Activated CD4-positive, alpha-beta T cell treated with anti-CD3 and anti-CD28 coated beads, Interleukin-2, amount 10 ng/mL, durations not matched to agents 7 days and 5 days (primary cell): ENCODE data around the gene RUNX2. TPM values are rescaled to one million over a fixed set of nuclear protein-coding genes. Genes with fewer than 3 reads are reported as not detected.
A peak's percentile ranks its signal among the peaks of the same experiment; 100 is the strongest.

Experiments
- CTCF ChIA-PET: fragments of 350-600 bp; sonication (Branson Sonifier 250); formaldehyde crosslinking; loops from one replicate; lab custom pipeline; 2021; ENCODE audit warnings: antibody characterized with exemption; lab: Charles Lee
- POLR2A ChIA-PET: fragments of 350-600 bp; sonication (Branson Sonifier 250); formaldehyde crosslinking; loops from one replicate; lab custom pipeline; 2021; ENCODE audit warnings: antibody characterized with exemption; lab: Charles Lee
- DNase-seq: peaks from one replicate; pipeline ENCODE4 v3.0.0-alpha.2; 2020
- H3K27ac Mint-ChIP-seq: one replicate; pipeline ENCODE4 v1.8.0; 2021; ENCODE audit warnings: mild to moderate bottlenecking, moderate library complexity, mixed read lengths
- H3K27me3 Mint-ChIP-seq: one replicate; pipeline ENCODE4 v1.8.0; 2021; ENCODE audit warnings: mixed read lengths
- H3K36me3 Mint-ChIP-seq: one replicate; pipeline ENCODE4 v1.8.0; 2021; ENCODE audit warnings: low read depth, mixed read lengths
- H3K4me1 Mint-ChIP-seq: one replicate; pipeline ENCODE4 v1.8.0; 2021; ENCODE audit warnings: mixed read lengths
- H3K4me3 Mint-ChIP-seq: one replicate; pipeline ENCODE4 v1.8.0; 2021; ENCODE audit warnings: mild to moderate bottlenecking, moderate library complexity, mixed read lengths
- H3K9me3 Mint-ChIP-seq: one replicate; pipeline ENCODE4 v1.8.0; 2021; ENCODE audit warnings: mixed read lengths
- total RNA-seq, 2 experiments: library from RNA; stranded (reverse); gene quantifications; one replicate each; pipeline ENCODE4 v1.2.3, GENCODE V29; 2021

The RUNX2 gene
- total RNA-seq, 2 experiments from 2014 or later: 13.2 to 13.4 TPM

- peaks cover 84% of the 10 kb centered on the region for H3K4me1 Mint-ChIP-seq
- H3K4me3 Mint-ChIP-seq: no peak overlapping the region
- ChIA-PET CTCF (interaction anchor here (0.6 kb wide), 1 partner anchor 1486 kb away, joined by 4 read pairs; no protein-coding TSS in a partner anchor), POLR2A (no interaction called here)
- H3K9me3 Mint-ChIP-seq: peaks cover 5% of the 10 kb centered on the region
- H3K27me3 Mint-ChIP-seq: no peaks in the 10 kb centered on the region
- peaks cover 19% of the 10 kb centered on the region for H3K36me3 Mint-ChIP-seq
- peak overlapping the region; percentile 65 for H3K27ac Mint-ChIP-seq
- DNase-seq: no peak
These were observed 261.2 kb downstream of the RUNX2 start for GRCh38 chr6:45589367-45589766.

GRCh38 chr6:45590226-45590625 is 262.1 kb downstream of the RUNX2 start:
- ChIA-PET POLR2A (no interaction called here), CTCF (interaction anchor here (1.4 kb wide), 1 partner anchor 87 kb away, joined by 3 read pairs; no protein-coding TSS in a partner anchor)
- Mint-ChIP-seq H3K4me1 (peaks cover 84% of the 10 kb centered on the region), H3K27ac (peak overlapping the region; percentile 44), H3K9me3 (peaks cover 2% of the 10 kb centered on the region), H3K36me3 (peaks cover 22% of the 10 kb centered on the region), H3K4me3 (no peak overlapping the region), H3K27me3 (no peaks in the 10 kb centered on the region)
- no peak for DNase-seq

- Mint-ChIP-seq H3K27me3 (no peaks in the 10 kb centered on the region), H3K36me3 (peaks cover 19% of the 10 kb centered on the region), H3K9me3 (peaks cover 4% of the 10 kb centered on the region), H3K27ac (peak overlapping the region; percentile 34), H3K4me3 (no peak overlapping the region), H3K4me1 (peaks cover 84% of the 10 kb centered on the region)
- ChIA-PET CTCF (interaction anchor here (1.4 kb wide), 1 partner anchor 87 kb away, joined by 3 read pairs; no protein-coding TSS in a partner anchor), POLR2A (no interaction called here)
- DNase-seq: no peak
These were observed 262.6 kb downstream of the RUNX2 start for GRCh38 chr6:45590696-45591184.

- H3K4me3 Mint-ChIP-seq: no peak overlapping the region
- CTCF ChIA-PET: interaction anchor here (1.4 kb wide), 1 partner anchor 86 kb away, joined by 3 read pairs; no protein-coding TSS in a partner anchor
- H3K4me1 Mint-ChIP-seq: peaks cover 82% of the 10 kb centered on the region
- POLR2A ChIA-PET: interaction anchor here (0.7 kb wide), 1 partner anchor 11 kb away, joined by 5 read pairs; no protein-coding TSS in a partner anchor
- DNase-seq: no peak
- H3K27me3 Mint-ChIP-seq: no peaks in the 10 kb centered on the region
- H3K36me3 Mint-ChIP-seq: peaks cover 16% of the 10 kb centered on the region
- peaks cover 4% of the 10 kb centered on the region for H3K9me3 Mint-ChIP-seq
- H3K27ac Mint-ChIP-seq: no peak overlapping the region
These were observed 263.2 kb downstream of the RUNX2 start for GRCh38 chr6:45591306-45591705.

GRCh38 chr6:45591890-45592289 is 263.8 kb downstream of the RUNX2 start:
- Mint-ChIP-seq H3K27me3 (no peaks in the 10 kb centered on the region), H3K36me3 (peaks cover 16% of the 10 kb centered on the region), H3K9me3 (peaks cover 4% of the 10 kb centered on the region), H3K27ac (no peak overlapping the region), H3K4me3 (no peak overlapping the region), H3K4me1 (peaks cover 78% of the 10 kb centered on the region)
- no peak for DNase-seq
- POLR2A ChIA-PET: interaction anchor here (0.7 kb wide), 1 partner anchor 12 kb away, joined by 5 read pairs; no protein-coding TSS in a partner anchor
- CTCF ChIA-PET: no interaction called here

- no peak for DNase-seq
- CTCF ChIA-PET: no interaction called here
These were observed 264.9 kb downstream of the RUNX2 start for GRCh38 chr6:45592991-45593390.

GRCh38 chr6:45595010-45595851 is 267.1 kb downstream of the RUNX2 start:
- DNase-seq: no peak
- Mint-ChIP-seq H3K4me3 (no peak overlapping the region), H3K36me3 (peaks cover 14% of the 10 kb centered on the region), H3K27me3 (no peaks in the 10 kb centered on the region), H3K9me3 (peaks cover 16% of the 10 kb centered on the region), H3K4me1 (peaks cover 49% of the 10 kb centered on the region), H3K27ac (peak overlapping the region; percentile 58)
- POLR2A ChIA-PET: no interaction called here
- CTCF ChIA-PET: interaction anchor here (0.7 to 1.6 kb wide), 5 partner anchors 9 to 30 kb away, joined by 3 to 6 read pairs (median 3); no protein-coding TSS in a partner anchor

More at GRCh38 chr6:45592991-45593390, 264.9 kb downstream of the RUNX2 start:
- H3K4me3 Mint-ChIP-seq: no peak overlapping the region
- no peak overlapping the region for H3K27ac Mint-ChIP-seq
- H3K36me3 Mint-ChIP-seq: peaks cover 14% of the 10 kb centered on the region
- peaks cover 8% of the 10 kb centered on the region for H3K9me3 Mint-ChIP-seq
- POLR2A ChIA-PET: no interaction called here
- no peaks in the 10 kb centered on the region for H3K27me3 Mint-ChIP-seq
- H3K4me1 Mint-ChIP-seq: peaks cover 67% of the 10 kb centered on the region

GRCh38 chr6:45597424-45597823 is 269.3 kb downstream of the RUNX2 start:
- Mint-ChIP-seq H3K27me3 (peaks cover 4% of the 10 kb centered on the region), H3K9me3 (peaks cover 18% of the 10 kb centered on the region), H3K36me3 (peaks cover 14% of the 10 kb centered on the region), H3K27ac (no peak overlapping the region), H3K4me3 (no peak overlapping the region), H3K4me1 (peaks cover 30% of the 10 kb centered on the region)
- ChIA-PET CTCF (interaction anchor here (1.0 to 1.4 kb wide), 2 partner anchors 10 to 63 kb away, joined by 3 to 4 read pairs; no protein-coding TSS in a partner anchor), POLR2A (no interaction called here)
- DNase-seq: no peak

GRCh38 chr6:45599053-45599452 is 270.9 kb downstream of the RUNX2 start:
- Mint-ChIP-seq H3K36me3 (peaks cover 16% of the 10 kb centered on the region), H3K4me3 (no peak overlapping the region), H3K4me1 (peaks cover 18% of the 10 kb centered on the region), H3K9me3 (peaks cover 26% of the 10 kb centered on the region), H3K27ac (no peak overlapping the region), H3K27me3 (peaks cover 4% of the 10 kb centered on the region)
- DNase-seq: no peak
- ChIA-PET CTCF (no interaction called here), POLR2A (no interaction called here)

GRCh38 chr6:45605971-45606370 is 277.8 kb downstream of the RUNX2 start:
- peaks cover 11% of the 10 kb centered on the region for H3K36me3 Mint-ChIP-seq
- H3K9me3 Mint-ChIP-seq: peaks cover 19% of the 10 kb centered on the region
- H3K4me3 Mint-ChIP-seq: no peak overlapping the region
- peaks cover 3% of the 10 kb centered on the region for H3K27me3 Mint-ChIP-seq
- DNase-seq: no peak
- H3K27ac Mint-ChIP-seq: no peak overlapping the region
- peaks cover 15% of the 10 kb centered on the region for H3K4me1 Mint-ChIP-seq
- ChIA-PET POLR2A (no interaction called here), CTCF (interaction anchor here (1.8 kb wide), 1 partner anchor 11 kb away, joined by 5 read pairs; no protein-coding TSS in a partner anchor)

GRCh38 chr6:45606831-45607400 is 278.8 kb downstream of the RUNX2 start:
- no peak for DNase-seq
- ChIA-PET POLR2A (no interaction called here), CTCF (interaction anchor here (1.8 kb wide), 1 partner anchor 12 kb away, joined by 5 read pairs; no protein-coding TSS in a partner anchor)
- H3K27me3 Mint-ChIP-seq: peaks cover 2% of the 10 kb centered on the region
- H3K4me1 Mint-ChIP-seq: peaks cover 15% of the 10 kb centered on the region
- peaks cover 19% of the 10 kb centered on the region for H3K9me3 Mint-ChIP-seq
- H3K36me3 Mint-ChIP-seq: peaks cover 11% of the 10 kb centered on the region
- H3K4me3 Mint-ChIP-seq: no peak overlapping the region
- no peak overlapping the region for H3K27ac Mint-ChIP-seq

- DNase-seq: no peak
- H3K9me3 Mint-ChIP-seq: peaks cover 19% of the 10 kb centered on the region
- POLR2A ChIA-PET: no interaction called here
- H3K27me3 Mint-ChIP-seq: no peaks in the 10 kb centered on the region
- peaks cover 15% of the 10 kb centered on the region for H3K4me1 Mint-ChIP-seq
- peaks cover 11% of the 10 kb centered on the region for H3K36me3 Mint-ChIP-seq
- H3K27ac Mint-ChIP-seq: no peak overlapping the region
- CTCF ChIA-PET: no interaction called here
- H3K4me3 Mint-ChIP-seq: no peak overlapping the region
These were observed 279.7 kb downstream of the RUNX2 start for GRCh38 chr6:45607798-45608197.
